ENCODE measurements around the gene MTA2.
A peak's percentile ranks its signal among the peaks of the same experiment; 100 is the strongest.
"Not testable (repeated sequence)": the region's sequence is repeated elsewhere in the genome, so short reads cannot be mapped to it uniquely, and the experiment has no call there.

MTA2 gene

DNA sequence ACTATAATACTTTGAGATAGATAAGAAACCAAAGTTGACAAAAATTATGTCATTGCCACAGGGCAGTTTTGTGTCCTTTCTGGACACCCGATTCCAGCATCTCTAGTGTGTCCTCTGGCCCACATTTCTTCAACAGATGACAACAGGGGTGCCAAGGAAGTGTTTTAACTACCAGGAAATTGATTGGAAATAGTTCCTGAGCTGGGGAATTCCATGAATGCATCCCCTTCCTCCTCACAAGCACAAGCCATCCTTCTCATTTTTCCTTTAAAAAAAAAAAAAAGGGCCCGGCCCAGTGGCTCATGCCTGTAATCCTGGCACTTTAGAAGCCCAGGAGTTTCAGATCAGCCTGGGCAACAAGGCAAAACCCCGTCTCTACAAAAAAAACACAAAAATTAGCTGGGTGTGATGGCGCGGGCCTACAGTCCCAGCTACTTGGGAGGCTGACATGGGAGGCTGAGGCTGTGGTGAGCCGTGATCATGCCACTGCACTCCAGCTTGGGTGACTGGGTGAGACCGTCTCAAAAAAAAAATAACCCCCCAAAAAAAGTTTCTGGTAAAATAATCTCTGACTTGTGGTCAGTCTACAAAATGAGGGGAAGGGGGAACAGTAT, 20.9 kb upstream of the MTA2 start:
- no peak for DNase-seq
- Histone ChIP-seq H3K27me3 (no peaks in the 10 kb centered on the region), H3K4me1 (no peaks in the 10 kb centered on the region), H3K36me3 (peaks cover 8% of the 10 kb centered on the region), H3K4me3 (ENCODE audit: low read depth, low read length) (peak overlapping the region; percentile 37), H3K9me3 (no peaks in the 10 kb centered on the region)
- TF ChIP-seq CTCF (IDR thresholded peaks at IDR 0.05; ENCODE audit: low read depth, low read length): no peak

- DNase-seq: peak; percentile 93
- Histone ChIP-seq H3K4me3 (ENCODE audit: low read depth, low read length) (peak within 1 kb of the TSS; percentile 76), H3K27me3 (no peaks in the 10 kb centered on the region), H3K36me3 (peaks cover 7% of the 10 kb centered on the region), H3K9me3 (no peaks in the 10 kb centered on the region), H3K4me1 (no peaks in the 10 kb centered on the region)
- no peak for TF ChIP-seq CTCF (IDR thresholded peaks at IDR 0.05; ENCODE audit: low read depth, low read length)
These were observed 20.2 kb upstream of the MTA2 start, which contains the start of gene B3GAT3 for GRCh38 chr11:62621567-62622470. TSS of gene B3GAT3 (minus strand) at chr11:62621986. CDS start at chr11:62621947, 39 bp downstream.

- Histone ChIP-seq H3K4me3 (ENCODE audit: low read depth, low read length) (peak overlapping the region; percentile 76), H3K36me3 (no peaks in the 10 kb centered on the region), H3K27me3 (no peaks in the 10 kb centered on the region), H3K4me1 (no peaks in the 10 kb centered on the region), H3K9me3 (no peaks in the 10 kb centered on the region)
- no peak for TF ChIP-seq CTCF (IDR thresholded peaks at IDR 0.05; ENCODE audit: low read depth, low read length)
- DNase-seq: no peak
These were observed 19.4 kb upstream of the MTA2 start for GRCh38 chr11:62621027-62621566.

GRCh38 chr11:62616957-62617356, 15.3 kb upstream of the MTA2 start:
- H3K27me3 ChIP-seq; H3K36me3 ChIP-seq; H3K4me3 ChIP-seq (ENCODE audit: low read depth, low read length); H3K9me3 ChIP-seq; DNase-seq; H3K4me1 ChIP-seq: not testable (repeated sequence)

DNA sequence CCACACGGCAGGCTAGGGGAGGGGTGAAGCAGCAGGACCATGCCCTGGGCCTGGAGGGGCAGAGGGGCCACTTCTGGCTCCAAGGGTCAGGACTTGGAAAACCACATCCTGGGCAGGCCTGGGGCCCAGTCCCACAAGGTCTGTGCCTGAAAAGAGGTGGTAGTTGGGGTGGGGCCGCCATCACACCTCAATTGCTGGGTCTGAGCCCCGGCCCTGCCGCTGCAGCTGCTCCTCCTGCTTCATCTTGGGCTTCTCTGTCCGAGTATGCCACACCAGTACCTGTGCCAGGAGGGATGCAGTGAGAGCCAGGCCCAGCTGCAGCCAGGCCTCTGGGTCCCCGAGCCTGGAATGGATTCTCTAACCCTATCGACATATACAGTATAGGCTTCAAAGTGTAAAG, 13.9 kb upstream of the MTA2 start:
- no peak for DNase-seq
- Histone ChIP-seq H3K4me3 (ENCODE audit: low read depth, low read length) (no peak overlapping the region), H3K4me1 (no peaks in the 10 kb centered on the region), H3K36me3 (no peaks in the 10 kb centered on the region), H3K27me3 (no peaks in the 10 kb centered on the region), H3K9me3 (no peaks in the 10 kb centered on the region)
- TF ChIP-seq CTCF (IDR thresholded peaks at IDR 0.05; ENCODE audit: low read depth, low read length): no peak

DNA sequence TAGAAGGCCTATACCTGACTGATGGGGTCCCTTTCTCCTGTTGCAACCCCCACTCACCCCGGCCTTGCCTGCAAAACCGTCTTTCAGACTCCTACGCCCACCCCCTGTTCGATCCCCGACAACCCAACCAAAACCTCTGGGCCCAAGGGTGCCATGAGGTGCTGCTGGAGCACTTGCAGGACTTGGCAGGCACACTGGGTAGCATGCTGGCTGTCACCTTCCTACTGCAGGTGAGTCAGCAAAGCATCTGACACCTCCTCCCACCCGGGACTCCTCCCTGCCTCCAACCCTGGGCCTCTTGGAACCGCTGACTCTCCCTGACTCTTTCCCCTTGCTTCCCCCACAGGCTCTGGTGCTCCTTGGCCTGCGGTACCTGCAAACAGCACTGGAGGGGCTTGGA, 12.6 kb upstream of the MTA2 start:
- H3K27me3 ChIP-seq: no peaks in the 10 kb centered on the region
- no peak for TF ChIP-seq CTCF (IDR thresholded peaks at IDR 0.05; ENCODE audit: low read depth, low read length)
- H3K9me3 ChIP-seq: no peaks in the 10 kb centered on the region

More for the DNA sequence above, 12.6 kb upstream of the MTA2 start:
- Histone ChIP-seq H3K4me1 (no peaks in the 10 kb centered on the region), H3K36me3 (no peaks in the 10 kb centered on the region), H3K4me3 (ENCODE audit: low read depth, low read length) (no peak overlapping the region)
- DNase-seq: no peak
